CD4-positive, alpha-beta T cell treated with Interleukin-1 beta for 1 hour (primary cell): ENCODE measurements around the gene GALNT10.

Experiments used
- DNase-seq, 2 donors: peaks; one replicate each; pipeline ENCODE4 v3.0.0-alpha.2; 2020 to 2022

Gene GALNT10

GRCh38 chr5:154236536-154237375, 46.2 kb downstream of the GALNT10 start:
- DNase-seq = peak in 1 of 2 donors; percentile 23

- DNase-seq = no peak
These were observed 46.8 kb downstream of the GALNT10 start for GRCh38 chr5:154237376-154237743.

- DNase-seq = no peak
These were observed 47.4 kb downstream of the GALNT10 start for GRCh38 chr5:154237946-154238345.

GRCh38 chr5:154238776-154239481, 48.4 kb downstream of the GALNT10 start:
- peak in 1 of 2 donors; percentile 13 for DNase-seq

GRCh38 chr5:154240595-154240994, 50.1 kb downstream of the GALNT10 start:
- DNase-seq = no peak

GRCh38 chr5:154241021-154241420, 50.5 kb downstream of the GALNT10 start:
- DNase-seq = no peak

GRCh38 chr5:154242442-154242841, 51.9 kb downstream of the GALNT10 start:
- no peak for DNase-seq

GRCh38 chr5:154242964-154243376, 52.4 kb downstream of the GALNT10 start:
- no peak for DNase-seq

- DNase-seq = no peak
These were observed 53.2 kb downstream of the GALNT10 start for GRCh38 chr5:154243736-154244135.

GRCh38 chr5:154244476-154244875, 53.9 kb downstream of the GALNT10 start:
- DNase-seq = no peak

- DNase-seq = no peak
These were observed 58.2 kb downstream of the GALNT10 start for GRCh38 chr5:154248691-154249090.

- no peak for DNase-seq
These were observed 59.3 kb downstream of the GALNT10 start for GRCh38 chr5:154249826-154250225.

GRCh38 chr5:154251529-154251928, 61.0 kb downstream of the GALNT10 start:
- DNase-seq = no peak

- DNase-seq = no peak
These were observed 63.3 kb downstream of the GALNT10 start for GRCh38 chr5:154253807-154254206.

- DNase-seq = no peak
These were observed 64.4 kb downstream of the GALNT10 start for GRCh38 chr5:154254896-154255295.

- no peak for DNase-seq
These were observed 66.5 kb downstream of the GALNT10 start for GRCh38 chr5:154257046-154257445.

- no peak for DNase-seq
These were observed 68.1 kb downstream of the GALNT10 start for GRCh38 chr5:154258531-154259217.

- DNase-seq = no peak
These were observed 69.8 kb downstream of the GALNT10 start for GRCh38 chr5:154260224-154260927.

- DNase-seq = no peak
These were observed 71.8 kb downstream of the GALNT10 start for GRCh38 chr5:154262342-154262741.

GRCh38 chr5:154264549-154265196, 74.1 kb downstream of the GALNT10 start:
- DNase-seq = no peak

GRCh38 chr5:154265197-154265773, 74.8 kb downstream of the GALNT10 start:
- no peak for DNase-seq

- DNase-seq = no peak
These were observed 77.0 kb downstream of the GALNT10 start for GRCh38 chr5:154267516-154267915.
